PFSK-1 (cell line): Measurements from ENCODE around the gene C1QB.

Source experiments
- POLR2AphosphoS5 ChIP-seq: IDR thresholded peaks from 2 replicates; pipeline ENCODE4 v1.6.1; 2012; ENCODE audit warnings: low read depth, mild to moderate bottlenecking, control low read depth, low read length, moderate library complexity
- SIN3A ChIP-seq: IDR thresholded peaks from 2 replicates; pipeline ENCODE4 v1.6.1; 2012; ENCODE audit warnings: mild to moderate bottlenecking, low read length, moderate library complexity, borderline replicate concordance; ENCODE audit not compliant: insufficient read depth

DNA sequence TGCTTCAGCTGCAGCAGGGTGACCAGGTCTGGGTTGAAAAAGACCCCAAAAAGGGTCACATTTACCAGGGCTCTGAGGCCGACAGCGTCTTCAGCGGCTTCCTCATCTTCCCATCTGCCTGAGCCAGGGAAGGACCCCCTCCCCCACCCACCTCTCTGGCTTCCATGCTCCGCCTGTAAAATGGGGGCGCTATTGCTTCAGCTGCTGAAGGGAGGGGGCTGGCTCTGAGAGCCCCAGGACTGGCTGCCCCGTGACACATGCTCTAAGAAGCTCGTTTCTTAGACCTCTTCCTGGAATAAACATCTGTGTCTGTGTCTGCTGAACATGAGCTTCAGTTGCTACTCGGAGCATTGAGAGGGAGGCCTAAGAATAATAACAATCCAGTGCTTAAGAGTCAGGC, 13.8 kb upstream of the C1QB start:
- TF ChIP-seq SIN3A = no peak
- no peak for TF ChIP-seq POLR2AphosphoS5
